Activated CD4-positive, alpha-beta T cell treated with anti-CD3 and anti-CD28 coated beads for 24 hours (primary cell): ENCODE data around the gene CDC42BPB.

Experiments
- DNase-seq, 2 donors: peaks; one replicate each; pipeline ENCODE4 v3.0.0-alpha.2; 2020; ENCODE audit warnings: low read depth in 2 of 2

CDC42BPB gene

GRCh38 chr14:102996941-102997340 is 60.4 kb downstream of the CDC42BPB start:
- no peak for DNase-seq

DNA sequence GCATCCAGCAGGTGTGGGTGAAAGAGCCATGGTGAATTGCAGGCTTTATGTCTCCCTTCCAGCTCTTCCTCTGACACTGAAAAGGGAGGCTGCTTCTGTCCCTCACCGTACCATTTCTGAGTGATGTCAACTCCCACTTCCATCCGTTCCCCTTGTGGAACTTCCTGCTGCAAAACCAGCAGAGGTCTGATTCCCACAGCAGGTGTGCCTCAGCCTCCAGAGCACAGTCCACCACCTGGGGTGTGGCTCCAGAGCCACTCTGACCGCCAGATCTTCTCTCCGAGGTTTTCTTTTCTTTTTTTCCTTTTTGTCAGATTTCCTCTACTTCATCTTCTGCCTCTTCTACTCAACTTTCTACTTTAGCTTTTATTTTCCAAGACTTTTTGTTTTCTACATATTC is 62.7 kb downstream of the CDC42BPB start:
- DNase-seq, result no peak

DNA sequence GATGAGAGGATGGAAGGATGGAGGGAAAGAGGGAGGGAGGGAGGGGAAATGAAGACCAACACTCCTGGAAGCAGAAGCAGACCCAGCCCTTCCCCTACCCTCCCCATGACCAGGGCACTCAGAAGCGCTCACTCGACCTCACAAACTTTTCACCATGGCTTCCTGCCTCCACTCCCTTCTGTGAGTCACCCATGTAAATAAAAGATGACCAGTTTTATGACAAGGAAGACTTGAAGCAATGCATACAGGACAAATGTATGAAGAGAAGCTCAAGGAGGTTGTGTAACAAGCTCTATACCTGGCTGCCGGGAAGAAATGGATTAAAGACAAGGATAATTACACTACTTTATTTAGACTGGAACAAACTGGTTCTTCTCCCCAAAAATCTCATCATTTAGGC is 63.8 kb downstream of the CDC42BPB start:
- DNase-seq, result no peak

DNA sequence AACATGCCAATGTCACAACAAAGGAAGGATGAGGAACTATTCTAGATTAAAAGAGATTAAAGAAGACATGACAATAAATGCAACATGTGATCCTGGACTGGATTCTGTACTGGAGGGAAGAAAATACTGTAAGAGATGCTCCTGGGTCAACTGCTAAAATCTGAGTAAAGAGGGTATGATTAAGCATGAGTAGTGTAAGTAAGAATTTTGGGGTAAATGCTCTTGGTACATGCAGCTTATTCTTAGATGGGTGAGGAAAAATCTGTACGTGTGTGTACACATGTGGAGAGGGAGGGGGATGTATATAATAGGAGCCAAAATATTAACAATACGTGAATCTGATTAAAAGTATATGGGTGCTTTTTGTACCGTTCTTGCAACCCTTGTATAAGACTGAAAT is 66.0 kb downstream of the CDC42BPB start:
- DNase-seq, result no peak

- no peak for DNase-seq
These were observed 69.3 kb downstream of the CDC42BPB start for GRCh38 chr14:102988054-102988453.

GRCh38 chr14:102986810-102987579 is 70.4 kb downstream of the CDC42BPB start:
- DNase-seq, result no peak

DNA sequence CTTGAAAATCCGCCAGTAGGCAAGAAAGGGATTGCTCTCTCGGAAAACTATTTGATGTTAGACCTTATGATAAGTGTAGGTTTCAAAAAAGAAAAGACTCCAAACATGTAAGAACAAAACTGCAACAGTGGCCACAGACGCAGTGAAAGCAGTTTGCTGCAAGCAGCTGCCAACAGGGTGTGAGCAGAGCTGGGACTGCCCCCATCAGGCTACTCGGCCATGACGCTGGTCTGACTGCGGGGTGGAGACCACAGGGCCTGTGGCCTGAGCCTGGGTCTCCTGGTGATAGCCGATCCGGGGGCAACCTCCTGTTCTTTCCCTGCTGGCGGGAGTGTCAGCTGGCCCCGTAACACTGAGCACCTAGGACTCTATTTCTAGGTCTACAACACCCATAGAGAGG is 71.7 kb downstream of the CDC42BPB start:
- DNase-seq, result no peak

- no peak for DNase-seq
These were observed 72.8 kb downstream of the CDC42BPB start for GRCh38 chr14:102984336-102985102.

- no peak for DNase-seq
These were observed 73.9 kb downstream of the CDC42BPB start for GRCh38 chr14:102983496-102983895.

GRCh38 chr14:102982852-102983470 is 74.4 kb downstream of the CDC42BPB start:
- no peak for DNase-seq

DNA sequence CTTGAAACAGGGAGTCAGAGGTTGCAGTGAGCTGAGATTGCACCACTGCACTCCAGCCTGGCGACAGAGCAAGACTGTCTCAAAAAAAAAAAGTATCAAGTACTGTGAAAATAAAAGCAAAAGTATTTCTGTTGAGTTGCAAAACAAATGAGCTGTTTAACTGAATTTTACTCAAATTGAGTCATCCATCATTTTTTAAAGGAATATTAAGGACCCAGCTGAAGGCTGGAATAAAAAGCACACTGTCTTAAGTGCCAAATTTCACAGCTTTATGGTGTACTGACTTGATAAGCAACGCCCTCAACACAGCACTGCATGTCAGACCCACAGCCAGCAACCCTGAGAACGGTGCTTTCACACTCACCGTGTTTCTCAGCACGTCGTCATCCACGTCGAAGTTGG is 76.9 kb downstream of the CDC42BPB start:
- no peak for DNase-seq

GRCh38 chr14:102979406-102979805 is 77.9 kb downstream of the CDC42BPB start:
- DNase-seq, result no peak

GRCh38 chr14:102977475-102977874 is 79.9 kb downstream of the CDC42BPB start:
- no peak for DNase-seq

- DNase-seq, result no peak
These were observed 81.7 kb downstream of the CDC42BPB start for GRCh38 chr14:102975662-102976061.

DNA sequence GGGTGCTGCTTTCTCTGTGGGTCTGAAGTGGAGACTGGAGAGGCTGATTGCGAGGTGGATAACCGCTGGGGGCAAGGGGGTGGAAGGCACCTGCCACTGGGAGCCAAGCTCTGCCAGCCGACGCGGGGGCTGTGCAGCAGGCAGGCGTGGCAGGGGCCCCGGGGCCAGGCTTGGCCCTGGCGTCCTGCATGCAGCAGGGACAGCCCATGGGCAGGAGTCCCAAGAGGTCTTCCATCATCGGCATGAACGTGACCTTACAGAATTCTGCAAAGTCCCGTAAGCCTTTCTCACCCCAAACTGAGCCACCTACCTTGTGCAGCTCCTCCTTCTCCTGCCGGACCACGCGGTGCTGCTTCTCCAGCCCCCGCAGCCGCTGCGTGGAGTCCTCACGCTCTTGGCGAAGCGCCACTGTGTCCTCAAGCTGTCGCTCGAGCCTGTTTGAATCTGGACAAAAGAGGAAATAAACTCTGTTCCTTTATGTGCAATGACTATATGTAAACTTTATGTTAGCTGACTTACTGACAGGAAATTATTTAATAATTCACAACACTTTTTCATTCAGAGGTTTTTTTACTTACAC is 83.6 kb downstream of the CDC42BPB start:
- no peak for DNase-seq

GRCh38 chr14:102971836-102972606 is 85.3 kb downstream of the CDC42BPB start:
- no peak for DNase-seq

- DNase-seq, result no peak
These were observed 86.0 kb downstream of the CDC42BPB start for GRCh38 chr14:102971314-102971713.

DNA sequence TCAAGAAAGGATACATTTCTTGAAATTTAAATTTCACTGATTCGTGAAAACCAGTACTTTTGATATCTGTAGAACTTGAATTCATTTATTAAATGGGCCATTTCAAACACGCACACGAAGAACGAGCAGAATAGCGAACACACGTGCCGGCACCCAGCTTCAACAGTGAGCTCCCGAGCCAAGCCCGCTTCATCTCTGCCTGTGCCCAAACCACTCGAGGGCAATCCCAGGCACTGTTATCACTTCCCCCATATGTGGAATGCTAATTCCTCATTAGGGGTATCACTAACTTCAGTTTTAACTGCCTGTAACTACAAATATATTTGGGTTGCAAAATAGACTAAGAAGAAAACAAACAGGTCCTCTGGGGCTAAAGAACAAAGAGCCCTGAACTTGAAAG is 86.9 kb downstream of the CDC42BPB start:
- no peak for DNase-seq

DNA sequence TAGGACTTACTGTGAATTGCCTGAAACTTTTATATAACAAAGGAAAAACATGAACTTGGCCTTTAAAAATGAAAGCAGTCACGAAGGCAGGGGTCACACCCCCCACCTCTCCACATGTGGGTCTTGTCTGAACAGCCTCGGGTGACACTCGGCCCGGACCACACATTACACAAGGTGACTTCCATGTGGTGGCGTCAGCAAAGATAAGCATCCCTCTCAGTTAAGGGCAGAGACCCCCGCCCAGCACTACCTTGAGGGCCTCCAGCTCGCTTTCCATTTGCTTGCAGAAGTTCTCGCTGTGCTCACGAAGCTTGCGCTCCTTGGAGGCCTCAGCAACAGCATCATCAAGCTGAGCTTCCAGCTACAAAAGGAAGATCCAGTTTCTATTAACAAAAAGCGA is 87.4 kb downstream of the CDC42BPB start:
- no peak for DNase-seq

DNA sequence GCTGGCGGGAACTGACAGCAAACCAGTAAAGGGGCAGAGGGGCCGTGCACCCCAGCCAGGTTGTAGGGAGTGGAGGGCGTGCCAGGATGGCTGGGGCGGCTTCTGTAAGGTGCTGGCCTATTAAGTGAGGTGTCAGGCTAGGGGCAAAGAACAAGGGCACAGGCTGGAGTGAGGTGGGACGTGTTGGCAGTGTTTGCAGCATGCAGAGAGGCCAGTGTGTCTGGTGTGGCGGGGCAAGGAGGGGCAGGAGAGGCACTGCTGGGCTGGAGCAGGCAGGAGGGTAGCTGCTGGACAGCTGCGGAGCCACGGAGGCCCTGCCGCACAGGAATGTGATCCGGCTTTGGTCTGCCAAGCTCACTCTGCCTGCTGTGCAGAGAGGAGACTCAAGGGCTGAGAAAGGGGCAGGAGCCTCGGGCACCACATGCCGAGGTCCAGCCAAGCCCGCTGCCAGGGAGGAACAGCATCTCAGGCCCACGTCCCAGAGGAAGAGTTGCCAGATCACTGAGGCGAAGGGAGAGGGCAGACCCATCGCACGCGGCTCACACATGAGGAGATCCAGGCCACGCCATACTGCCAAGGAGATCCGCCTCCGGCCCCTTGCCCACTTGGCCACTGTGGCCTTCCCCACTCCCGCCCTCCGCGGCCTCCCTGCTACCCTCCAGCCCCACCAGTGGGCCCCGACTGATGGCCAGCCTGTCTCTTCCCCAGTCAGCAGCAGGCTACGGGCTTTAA is 88.1 kb downstream of the CDC42BPB start:
- no peak for DNase-seq

DNA sequence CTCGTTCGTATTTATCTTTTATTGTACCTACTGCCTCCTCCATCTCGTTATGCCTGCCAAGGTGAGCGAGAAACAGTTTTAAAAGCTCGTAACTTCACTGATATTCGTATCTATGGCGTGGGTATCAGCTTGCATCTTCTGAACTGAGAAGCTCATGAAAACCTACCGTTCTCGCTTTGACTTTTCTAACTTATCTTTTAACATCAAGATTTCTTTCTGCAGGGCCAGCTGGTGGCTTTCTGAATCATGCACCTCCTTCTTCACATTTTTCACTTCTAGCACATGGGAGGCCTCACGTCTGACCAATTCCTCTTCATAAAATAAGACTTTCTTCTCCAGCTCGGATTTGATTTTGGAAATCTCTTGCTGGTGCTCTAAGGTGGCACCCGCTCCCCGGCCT is 89.0 kb downstream of the CDC42BPB start:
- no peak for DNase-seq
